HG03108 (cell line): Measurements from ENCODE around the gene NIT2.
A peak's percentile ranks its signal among the peaks of the same experiment; 100 is the strongest.
"Not testable (repeated sequence)": the region's sequence is repeated elsewhere in the genome, so short reads cannot be mapped to it uniquely, and the experiment has no call there.

Experiments used
- ATAC-seq: cut with Tn5 transposase; IDR thresholded peaks from one replicate; pipeline ENCODE4 v1.9.1; 2021; ENCODE audit warnings: moderate library complexity; ENCODE audit not compliant: unreplicated experiment

Gene NIT2

DNA sequence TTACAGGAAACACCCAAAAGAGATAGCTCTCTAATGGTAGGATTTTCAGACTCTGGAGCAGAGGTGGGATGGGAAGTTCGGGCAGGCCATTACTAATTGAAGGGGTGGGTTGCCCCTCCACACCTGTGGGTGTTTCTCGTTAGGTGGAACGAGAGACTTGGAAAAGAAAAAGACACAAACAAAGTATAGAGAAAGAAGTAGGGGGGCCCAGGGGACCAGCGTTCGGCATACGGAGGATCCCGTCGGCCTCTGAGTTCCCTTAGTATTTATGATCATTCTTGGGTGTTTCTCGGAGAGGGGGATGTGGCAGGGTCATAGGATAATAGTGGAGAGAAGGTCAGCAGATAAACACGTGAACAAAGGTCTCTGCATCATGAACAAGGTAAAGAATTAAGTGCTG, 1.7 kb downstream of the NIT2 start:
- not testable (repeated sequence) for ATAC-seq

DNA sequence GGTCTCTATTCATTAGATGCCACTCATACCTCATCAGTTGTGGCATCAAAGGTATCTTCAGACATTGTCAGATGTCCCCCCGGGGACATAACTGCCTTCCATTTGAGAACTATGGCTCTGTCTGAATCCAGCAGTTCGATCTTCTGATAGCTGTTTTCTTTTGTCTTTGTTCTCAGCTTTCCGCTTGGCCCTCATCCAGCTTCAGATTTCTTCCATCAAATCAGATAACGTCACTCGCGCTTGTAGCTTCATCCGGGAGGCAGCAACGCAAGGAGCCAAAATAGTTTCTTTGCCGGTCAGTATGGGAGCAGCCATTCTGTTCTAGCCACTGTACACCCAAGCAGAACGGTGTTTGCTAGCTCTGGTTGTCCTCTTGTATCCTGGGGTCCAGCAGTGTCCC, 4.4 kb downstream of the NIT2 start:
- ATAC-seq = no peak

- no peak for ATAC-seq
Observed at GRCh38 chr3:100339786-100340185, 5.2 kb downstream of the NIT2 start.

DNA sequence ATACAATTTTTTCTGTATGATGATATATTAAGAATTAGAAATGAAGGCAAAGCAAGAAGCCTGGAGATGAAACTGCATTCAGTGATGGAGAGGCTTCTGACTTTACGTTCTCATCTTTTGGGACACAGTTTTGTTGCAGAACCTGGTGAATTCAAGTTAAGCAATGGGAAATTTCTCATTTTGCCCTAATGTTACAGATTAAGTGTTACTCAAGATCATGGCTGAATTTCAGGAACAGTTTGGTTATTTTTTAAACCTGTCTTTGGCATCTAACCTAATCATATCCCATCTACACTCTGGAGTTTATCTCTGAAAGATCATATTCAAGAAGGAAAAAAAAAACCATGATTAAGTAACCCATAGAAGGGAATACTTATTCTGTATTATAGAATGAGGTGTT, 6.0 kb downstream of the NIT2 start:
- no peak for ATAC-seq

DNA sequence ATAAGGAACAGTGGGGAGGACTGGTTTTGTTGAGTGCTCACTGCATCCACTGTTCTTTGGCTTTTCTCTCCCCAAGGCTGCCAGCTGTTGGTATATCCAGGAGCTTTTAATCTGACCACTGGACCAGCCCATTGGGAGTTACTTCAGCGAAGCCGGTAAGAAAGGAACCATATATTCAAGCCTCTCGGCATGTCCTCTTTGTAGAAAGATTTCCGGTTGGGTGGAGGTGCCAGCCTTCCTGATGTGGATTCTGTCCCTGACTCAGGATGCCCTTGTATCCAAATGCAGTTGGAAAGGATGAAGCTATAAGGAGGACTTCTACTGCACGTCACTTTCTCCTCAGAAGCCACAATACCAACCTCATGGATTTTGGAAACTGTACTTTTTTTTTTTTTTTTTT, 14.2 kb downstream of the NIT2 start:
- ATAC-seq = no peak

- not testable (repeated sequence) for ATAC-seq
Observed at GRCh38 chr3:100351770-100352169, 17.2 kb downstream of the NIT2 start.

DNA sequence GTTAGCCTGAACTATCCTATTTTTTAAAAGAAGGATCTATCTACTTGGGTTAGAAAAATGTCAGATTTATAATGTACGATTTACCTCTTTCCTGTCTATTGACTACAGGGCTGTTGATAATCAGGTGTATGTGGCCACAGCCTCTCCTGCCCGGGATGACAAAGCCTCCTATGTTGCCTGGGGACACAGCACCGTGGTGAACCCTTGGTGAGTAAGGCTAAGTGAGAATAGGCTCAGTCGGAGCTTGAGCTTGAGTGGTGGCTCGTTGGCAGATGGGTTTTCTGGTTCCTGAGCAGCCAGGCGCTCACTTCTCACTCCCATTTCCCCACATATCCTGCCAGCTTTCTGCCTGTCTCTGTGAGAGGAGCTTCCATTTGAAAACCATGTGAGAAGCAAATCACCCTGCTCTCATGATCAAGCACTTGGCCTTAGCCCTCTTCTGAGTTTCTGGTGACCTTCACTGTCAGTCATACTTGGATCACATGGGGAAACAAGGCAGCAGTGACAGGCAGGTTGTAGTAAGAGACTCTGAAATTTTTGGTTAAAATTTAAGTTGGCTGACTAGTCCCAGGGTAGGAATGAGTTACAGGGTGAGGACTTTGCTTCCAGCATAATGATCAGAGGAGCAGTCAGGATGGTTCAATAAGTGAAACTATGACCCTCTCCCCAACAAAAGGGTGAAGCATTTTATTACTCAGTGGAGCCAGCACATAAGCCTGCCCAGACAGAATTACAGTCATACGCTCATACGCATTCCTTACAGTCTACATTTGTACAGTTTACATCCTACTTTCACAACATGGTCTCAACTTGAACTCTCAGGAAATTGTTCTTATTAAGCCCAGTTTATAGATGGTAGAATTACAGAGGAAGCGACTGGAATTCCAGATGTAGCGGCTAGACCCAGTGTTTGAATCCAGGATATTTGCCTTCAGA, 18.0 kb downstream of the NIT2 start:
- no peak for ATAC-seq

DNA sequence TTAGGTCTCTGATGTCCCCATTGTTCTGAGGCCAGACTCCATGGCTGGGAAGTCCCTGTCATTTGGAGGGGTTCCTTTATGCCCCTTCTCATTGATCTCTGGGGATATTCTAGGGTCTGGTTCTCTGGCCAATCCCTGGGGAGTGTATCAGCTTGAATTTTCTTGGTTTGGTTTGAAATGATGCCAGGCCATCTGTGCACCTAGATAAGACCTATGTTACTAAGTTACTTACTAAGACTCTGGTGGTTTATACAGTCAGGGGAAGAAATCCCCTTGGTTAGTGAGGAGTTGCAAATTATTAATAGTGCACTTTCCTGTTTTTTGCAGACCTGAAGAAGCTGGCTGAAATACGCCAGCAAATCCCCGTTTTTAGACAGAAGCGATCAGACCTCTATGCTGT, 20.3 kb downstream of the NIT2 start:
- ATAC-seq = peak; percentile 59

- no peak for ATAC-seq
Observed at GRCh38 chr3:100358413-100358812, 23.9 kb downstream of the NIT2 start.

DNA sequence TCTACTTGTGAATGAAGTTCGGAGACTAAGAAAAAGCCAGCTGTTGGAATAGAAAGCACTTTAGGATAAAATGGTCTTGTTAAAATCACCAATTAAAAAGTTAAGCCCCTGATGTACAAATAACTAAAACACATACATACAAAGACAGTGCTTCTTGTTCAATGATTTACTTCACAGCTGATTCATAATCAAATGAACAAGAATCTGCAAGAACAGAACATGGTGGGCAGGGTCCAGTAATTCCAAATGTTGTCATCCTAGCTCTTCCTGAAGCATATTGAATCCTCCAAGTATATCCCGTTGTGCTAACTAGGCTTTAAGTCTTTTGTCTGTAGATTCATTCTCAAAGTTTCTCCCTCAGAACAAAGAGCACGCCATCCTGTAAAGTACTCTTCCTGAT, 24.5 kb downstream of the NIT2 start:
- ATAC-seq = no peak

GRCh38 chr3:100360757-100361496, 26.4 kb downstream of the NIT2 start:
- ATAC-seq = no peak

DNA sequence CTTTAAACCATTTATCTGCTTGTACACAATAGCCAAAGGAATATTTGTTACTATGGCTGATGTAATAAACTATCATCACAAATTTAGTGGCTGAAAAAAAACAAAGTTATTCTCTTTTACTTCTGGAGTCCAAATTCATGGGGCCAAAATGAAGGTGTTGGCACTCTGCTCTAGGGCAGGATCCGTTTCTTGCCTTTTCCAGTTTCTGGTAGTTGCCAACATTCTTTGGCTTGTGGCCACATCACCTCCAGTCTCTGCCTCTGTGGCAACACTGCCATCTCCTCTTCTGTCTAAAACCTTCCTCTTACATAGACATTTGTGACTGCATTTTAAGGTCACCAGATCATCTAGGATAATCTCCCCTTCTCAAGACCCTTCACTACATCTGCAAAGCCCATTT, 27.3 kb downstream of the NIT2 start:
- no peak for ATAC-seq

- no peak for ATAC-seq
Observed at GRCh38 chr3:100364421-100364820, 29.9 kb downstream of the NIT2 start.

DNA sequence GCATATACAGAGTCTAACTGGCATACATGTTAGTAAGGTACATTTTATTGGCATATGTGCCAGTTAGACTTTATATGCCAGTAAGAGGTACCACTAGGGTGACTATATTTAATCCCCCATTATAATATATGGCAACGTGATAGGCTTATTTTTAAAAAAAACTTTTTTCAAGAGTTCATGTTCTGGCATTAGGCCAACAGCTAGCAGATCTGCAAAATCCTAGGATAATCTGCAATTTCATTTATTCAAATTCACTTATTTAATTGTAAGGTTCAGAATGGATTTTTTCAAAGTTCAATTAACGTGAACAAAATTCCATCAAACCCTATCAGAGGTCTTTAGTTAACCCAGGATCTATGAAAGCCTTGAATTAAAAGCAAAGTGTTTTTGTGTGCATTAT, 31.9 kb downstream of the NIT2 start:
- ATAC-seq = no peak

DNA sequence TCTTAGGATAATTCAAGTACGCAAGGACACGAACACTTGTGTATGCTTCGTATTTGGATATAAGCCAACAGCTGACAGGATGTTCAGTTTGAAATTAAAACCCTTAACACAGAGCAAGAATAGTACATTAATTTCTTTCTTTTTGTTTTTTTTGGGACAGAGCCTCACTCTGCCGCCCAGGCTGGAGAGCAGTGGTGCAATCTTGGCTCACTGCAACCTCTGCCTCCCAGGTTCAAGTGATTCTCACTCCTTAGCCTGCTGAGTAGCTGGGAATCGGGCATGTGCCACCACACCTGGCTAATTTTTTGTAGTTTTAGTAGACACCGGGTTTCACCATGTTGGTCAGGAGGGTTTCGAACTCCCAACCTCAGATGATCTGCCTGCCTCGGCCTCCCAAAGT, 33.9 kb downstream of the NIT2 start:
- ATAC-seq = no peak

DNA sequence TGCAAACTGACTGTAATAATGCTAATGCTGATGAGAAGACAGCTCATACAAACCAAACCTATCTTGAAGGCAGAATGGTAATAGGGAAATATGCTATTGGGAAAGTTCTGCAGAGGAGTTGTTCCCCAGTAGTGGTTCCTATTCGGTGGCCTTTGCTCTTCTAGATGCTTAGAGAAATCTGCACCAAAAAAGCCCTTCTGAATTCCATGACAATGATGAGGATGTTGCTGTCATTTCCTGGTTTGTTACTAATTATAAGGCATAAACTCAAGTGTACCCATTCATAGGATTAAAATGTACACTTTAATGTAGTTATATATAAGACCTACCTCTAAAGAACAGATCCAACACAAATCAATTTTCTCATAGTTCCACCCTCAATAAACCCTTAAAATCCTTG, 36.2 kb downstream of the NIT2 start:
- no peak for ATAC-seq

DNA sequence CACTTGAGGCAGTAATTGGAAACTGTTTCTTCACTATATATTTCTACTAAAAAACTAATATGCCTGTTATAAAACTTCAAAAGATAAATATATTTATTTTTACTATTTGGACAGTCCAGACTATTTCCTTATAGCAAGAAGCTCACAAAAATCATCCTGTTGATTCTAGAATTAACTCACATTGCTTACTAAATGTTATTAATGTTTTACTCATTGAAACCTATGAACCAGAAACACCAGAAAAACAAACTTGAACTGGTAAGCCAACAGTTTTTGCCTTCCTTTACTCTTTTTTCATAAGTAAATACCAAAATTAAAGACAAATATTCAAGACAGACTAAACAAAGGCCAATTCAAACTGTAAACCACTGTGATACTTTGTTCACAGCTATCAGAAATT, 40.0 kb downstream of the NIT2 start:
- no peak for ATAC-seq

DNA sequence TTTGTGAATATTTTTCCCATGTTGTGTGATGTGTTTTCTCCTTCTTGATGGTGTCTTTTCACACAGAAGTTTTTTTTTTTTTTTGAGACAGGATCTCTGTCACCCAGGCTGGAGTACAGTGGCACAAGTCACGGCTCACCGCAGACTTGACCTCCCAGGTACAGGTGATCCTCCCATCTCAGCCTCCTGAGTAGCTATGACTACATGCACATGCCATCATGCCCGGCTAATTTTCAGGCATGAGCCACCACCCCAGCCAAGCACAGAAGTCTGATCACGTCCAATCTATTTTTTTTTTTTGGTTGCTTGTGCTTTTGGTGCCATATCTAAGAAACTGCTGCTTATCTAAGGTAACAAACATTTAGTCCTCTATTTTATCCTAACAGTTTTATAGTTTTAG, 41.7 kb downstream of the NIT2 start:
- no peak for ATAC-seq

GRCh38 chr3:100384733-100385525, 50.4 kb downstream of the NIT2 start:
- ATAC-seq = no peak

GRCh38 chr3:100386437-100387074, 52.0 kb downstream of the NIT2 start:
- ATAC-seq = no peak

- no peak for ATAC-seq
Observed at GRCh38 chr3:100389025-100389424, 54.5 kb downstream of the NIT2 start.
